Nephron progenitor cell (in vitro differentiated cells): ENCODE data around the gene PPHLN1.
"Not testable (repeated sequence)": the region's sequence is repeated elsewhere in the genome, so short reads cannot be mapped to it uniquely, and the experiment has no call there.

ENCODE experiments used
- DNase-seq: peaks from one replicate; pipeline ENCODE4 v3.0.0; 2021
- H3K27ac Mint-ChIP-seq: 2 replicates; pipeline ENCODE4 v1.8.0; 2021; ENCODE audit warnings: mild to moderate bottlenecking, moderate library complexity, mixed read lengths
- H3K27me3 Mint-ChIP-seq: 2 replicates; pipeline ENCODE4 v1.8.0; 2021; ENCODE audit warnings: mild to moderate bottlenecking, low read depth, mixed read lengths; ENCODE audit not compliant: poor library complexity
- H3K36me3 Mint-ChIP-seq: 2 replicates; pipeline ENCODE4 v1.8.0; 2021; ENCODE audit warnings: low read depth, mixed read lengths
- H3K4me1 Mint-ChIP-seq: 2 replicates; pipeline ENCODE4 v1.8.0; 2021; ENCODE audit warnings: mixed read lengths
- H3K4me3 Mint-ChIP-seq: 2 replicates; pipeline ENCODE4 v1.8.0; 2021; ENCODE audit warnings: mild to moderate bottlenecking, moderate library complexity, mixed read lengths
- H3K9me3 Mint-ChIP-seq: 2 replicates; pipeline ENCODE4 v1.8.0; 2021; ENCODE audit warnings: mild to moderate bottlenecking, moderate library complexity, mixed read lengths
- CTCF ChIP-seq: fragments of 200-600 bp; sonication (generic); IDR thresholded peaks from 2 replicates; pipeline ENCODE4 v1.5.0; 2021; ENCODE audit warnings: antibody characterized with exemption

PPHLN1 gene

DNA sequence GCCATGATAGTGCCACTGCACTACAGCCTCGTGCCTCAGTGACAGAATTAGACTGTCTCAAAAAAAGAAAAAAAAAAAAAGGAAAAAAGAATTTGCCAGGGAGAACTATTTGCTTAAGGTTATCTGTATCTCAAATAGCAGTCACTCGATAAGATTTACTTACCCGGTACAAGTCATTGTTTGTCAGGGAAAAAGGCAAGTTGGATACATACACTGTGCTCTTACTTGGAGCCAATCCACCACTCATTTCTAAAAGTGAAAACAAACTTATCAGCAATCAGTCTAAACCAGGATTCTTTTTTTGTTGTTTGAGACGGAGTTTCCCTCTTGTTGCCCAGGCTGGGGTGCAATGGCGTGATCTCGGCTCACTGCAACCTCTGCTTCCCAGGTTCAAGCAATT is 2.1 kb upstream of the PPHLN1 start:
- H3K4me3 Mint-ChIP-seq: no peak overlapping the region
- no peak for DNase-seq
- no peak overlapping the region for H3K27ac Mint-ChIP-seq
- peaks cover 32% of the 10 kb centered on the region for H3K36me3 Mint-ChIP-seq
- no peaks in the 10 kb centered on the region for H3K9me3 Mint-ChIP-seq
- H3K4me1 Mint-ChIP-seq: peaks cover 31% of the 10 kb centered on the region
- no peaks in the 10 kb centered on the region for H3K27me3 Mint-ChIP-seq
- TF ChIP-seq CTCF: no peak

DNA sequence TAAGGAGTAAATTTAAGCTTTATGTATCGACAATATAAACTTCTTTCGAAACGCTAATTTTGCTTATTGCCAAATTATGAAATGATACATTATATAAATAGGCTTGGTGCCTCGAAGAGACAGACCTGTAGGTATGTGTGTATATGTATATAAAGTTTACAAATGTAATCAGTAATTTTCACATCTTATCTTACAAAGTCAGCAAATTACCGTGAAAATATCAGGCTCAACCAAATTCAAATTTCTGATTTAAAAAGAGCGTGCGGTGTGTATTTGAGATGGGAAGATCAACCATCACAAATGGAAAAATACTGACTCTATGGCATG is 678 bp upstream of the PPHLN1 start:
- peaks cover 31% of the 10 kb centered on the region for H3K4me1 Mint-ChIP-seq
- peak overlapping the region; percentile 99 for H3K27ac Mint-ChIP-seq
- H3K4me3 Mint-ChIP-seq: peak overlapping the region; percentile 97
- TF ChIP-seq CTCF: no peak
- peaks cover 23% of the 10 kb centered on the region for H3K36me3 Mint-ChIP-seq
- DNase-seq: no peak
- no peaks in the 10 kb centered on the region for H3K27me3 Mint-ChIP-seq
- H3K9me3 Mint-ChIP-seq: no peaks in the 10 kb centered on the region

DNA sequence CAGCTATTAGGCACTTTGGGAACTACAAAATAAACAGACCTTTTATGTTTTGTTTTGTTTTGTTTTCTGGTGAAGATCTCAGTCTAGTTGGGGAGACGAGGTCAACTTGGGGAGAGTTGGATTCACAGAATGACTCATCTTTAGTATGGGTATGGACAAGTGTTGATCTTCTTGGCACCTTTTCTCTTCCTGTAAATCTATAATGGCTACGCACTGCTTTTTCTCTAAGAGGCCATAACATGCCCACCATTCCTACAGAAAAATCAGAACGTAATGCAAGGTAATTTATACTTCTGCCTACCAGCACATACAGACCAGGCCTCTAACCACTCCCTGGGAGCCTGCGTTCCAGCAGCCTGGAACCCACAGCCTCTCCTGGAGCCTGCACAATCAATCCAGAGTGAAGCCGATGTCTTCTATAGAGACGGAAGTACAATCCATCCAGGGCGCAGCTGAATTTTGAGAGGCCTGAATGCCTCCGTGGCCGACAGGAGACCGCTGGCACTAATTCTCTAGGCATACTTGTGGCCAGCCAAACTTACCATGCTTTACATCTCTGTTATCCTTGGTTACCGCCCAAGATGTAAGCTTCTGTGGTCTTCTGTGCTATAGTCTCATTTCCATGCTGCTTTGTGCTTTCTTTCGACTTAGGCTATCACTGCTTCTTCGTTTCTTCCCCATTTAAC is 717 bp downstream of the PPHLN1 start:
- Mint-ChIP-seq H3K4me3 (peak overlapping the region; percentile 97), H3K27me3 (no peaks in the 10 kb centered on the region), H3K36me3 (peaks cover 9% of the 10 kb centered on the region), H3K4me1 (peaks cover 31% of the 10 kb centered on the region), H3K27ac (peak overlapping the region; percentile 99), H3K9me3 (no peaks in the 10 kb centered on the region)
- DNase-seq: peak; percentile 6
- no peak for TF ChIP-seq CTCF

DNA sequence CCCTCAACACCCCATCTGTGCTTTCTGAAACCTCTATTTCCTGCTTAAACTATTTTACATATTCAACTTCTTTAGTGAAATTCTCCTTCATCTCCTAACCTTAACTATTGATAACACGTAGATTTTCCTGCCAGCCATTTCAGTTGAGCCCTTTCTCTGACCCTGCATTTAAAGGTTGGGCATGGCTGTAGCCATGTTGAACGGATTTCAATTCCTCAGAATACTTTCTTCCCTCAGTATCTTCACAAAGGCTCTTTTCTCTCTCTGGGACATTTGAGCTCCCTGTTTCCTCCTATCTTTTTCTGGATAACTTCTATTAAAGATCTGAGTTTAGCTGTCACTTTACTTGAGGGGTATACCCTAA is 1.2 kb downstream of the PPHLN1 start:
- peaks cover 31% of the 10 kb centered on the region for H3K4me1 Mint-ChIP-seq
- no peaks in the 10 kb centered on the region for H3K9me3 Mint-ChIP-seq
- DNase-seq: no peak
- H3K36me3 Mint-ChIP-seq: peaks cover 6% of the 10 kb centered on the region
- H3K27ac Mint-ChIP-seq: peak overlapping the region; percentile 0
- H3K27me3 Mint-ChIP-seq: no peaks in the 10 kb centered on the region
- TF ChIP-seq CTCF: no peak
- H3K4me3 Mint-ChIP-seq: peak overlapping the region; percentile 97

DNA sequence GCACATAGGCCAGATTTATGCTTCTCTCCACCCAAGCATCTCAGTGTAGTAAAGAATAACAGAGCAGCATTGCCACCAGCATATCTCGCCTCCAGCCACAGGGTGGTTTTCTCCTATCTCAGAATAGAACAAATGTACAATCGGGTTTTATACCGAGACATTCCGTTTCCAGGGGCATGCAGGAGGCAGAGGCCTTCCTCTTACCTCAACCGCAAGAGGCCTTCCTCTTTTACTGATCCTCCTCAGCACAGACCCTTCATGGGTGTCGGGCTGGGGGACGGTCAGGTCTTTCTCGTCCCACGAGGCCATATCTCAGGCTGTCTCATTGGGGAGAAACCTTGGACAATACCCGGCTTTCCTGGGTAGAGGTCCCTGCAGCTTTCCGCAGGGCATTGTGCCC is 4.1 kb downstream of the PPHLN1 start:
- H3K9me3 Mint-ChIP-seq: not testable (repeated sequence)
- Mint-ChIP-seq H3K36me3 (peaks cover 12% of the 10 kb centered on the region), H3K27ac (peak overlapping the region; percentile 24)

DNA sequence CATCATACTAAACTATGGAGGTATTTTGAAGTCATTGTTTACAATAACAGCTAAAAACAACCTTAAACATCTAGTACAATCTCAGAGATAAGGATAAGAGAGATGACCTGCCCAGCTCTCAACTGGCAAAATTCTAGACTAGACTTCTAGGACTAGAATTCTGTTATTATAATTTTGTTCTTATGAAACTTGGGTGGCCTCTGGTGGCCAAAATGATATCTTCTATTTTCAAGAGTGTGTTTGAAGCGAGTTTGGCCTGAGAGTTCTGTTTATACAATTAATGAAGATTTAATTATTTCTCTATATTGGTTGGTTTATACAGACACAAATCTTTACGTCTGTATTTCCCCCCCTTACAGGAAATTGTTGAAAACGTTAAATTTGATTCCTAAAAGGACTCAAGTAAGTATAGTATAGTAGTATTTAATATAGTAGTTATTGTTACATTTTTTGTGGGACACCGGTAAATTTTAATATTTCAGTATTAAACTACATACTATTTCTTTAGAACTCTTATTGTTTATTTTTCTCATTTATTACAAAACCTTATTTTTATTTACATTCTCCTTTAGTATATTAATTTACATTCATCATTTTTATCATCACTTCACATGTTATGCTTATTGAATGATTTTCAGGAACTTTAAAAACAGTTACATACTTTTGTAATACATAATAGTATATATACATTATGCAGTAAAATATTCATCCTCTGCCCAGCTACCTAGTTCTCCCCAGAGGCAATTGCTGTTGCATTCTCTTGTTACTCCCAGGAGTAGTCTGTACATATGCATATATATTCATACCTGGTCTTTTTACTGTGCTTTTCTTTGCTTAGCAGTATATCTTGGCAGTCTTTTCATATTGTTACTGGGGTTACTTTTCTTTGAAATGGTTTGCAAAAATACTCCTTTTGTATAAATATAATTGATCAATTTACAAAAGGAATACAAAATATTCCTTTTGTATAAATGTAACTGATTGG is 6.6 kb downstream of the PPHLN1 start:
- peak; percentile 43 for TF ChIP-seq CTCF
- DNase-seq: no peak
- H3K4me1 Mint-ChIP-seq: peaks cover 11% of the 10 kb centered on the region
- H3K9me3 Mint-ChIP-seq: no peaks in the 10 kb centered on the region
- H3K27ac Mint-ChIP-seq: no peak overlapping the region
- peaks cover 21% of the 10 kb centered on the region for H3K36me3 Mint-ChIP-seq
- H3K27me3 Mint-ChIP-seq: no peaks in the 10 kb centered on the region
- H3K4me3 Mint-ChIP-seq: no peak overlapping the region

More for the DNA sequence above, 4.1 kb downstream of the PPHLN1 start:
- peaks cover 29% of the 10 kb centered on the region for H3K4me1 Mint-ChIP-seq
- H3K4me3 Mint-ChIP-seq, H3K27me3 Mint-ChIP-seq, DNase-seq: not testable (repeated sequence)
